K562 (cell line): ENCODE results near the gene PPAN. TPM values are rescaled to one million over a fixed set of nuclear protein-coding genes. Genes with fewer than 3 reads are reported as not detected.

Experiments used
- BCOR ChIP-seq: fragments of 450-650 bp; IDR thresholded peaks from 2 replicates; pipeline ENCODE4 v1.6.1; 2016
- BRCA1 ChIP-seq, 2 experiments: fragments of 450-650 bp in 1 of 2; sonication (generic) in 1 of 2; formaldehyde crosslinking in 1 of 2; IDR thresholded peaks; 2 replicates each; pipeline versions ENCODE4 v1.5.0 to v1.6.1; 2017 to 2020; ENCODE audit warnings: mild to moderate bottlenecking in 1 of 2, missing genetic modification reagents in 1 of 2
- HDAC6 ChIP-seq: IDR thresholded peaks from 2 replicates; pipeline ENCODE4 v1.6.1; 2012; ENCODE audit warnings: low read depth, mild to moderate bottlenecking, control low read depth, inconsistent platforms, low read length, moderate library complexity
- HIVEP1 ChIP-seq: fragments of 250-450 bp; sonication (Bioruptor Pico); IDR thresholded peaks from 2 replicates; pipeline ENCODE4 v1.4.0; 2020; ENCODE audit warnings: mild to moderate bottlenecking
- ILF3 ChIP-seq: fragments of 450-650 bp; IDR thresholded peaks from 2 replicates; pipeline ENCODE4 v1.6.1; 2018; ENCODE audit warnings: antibody characterized with exemption, mild to moderate bottlenecking, moderate library complexity, borderline replicate concordance
- SLC30A9 ChIP-seq: fragments of 250-450 bp; sonication (Bioruptor Pico); IDR thresholded peaks from 2 replicates; pipeline ENCODE4 v1.8.0; 2022; ENCODE audit warnings: mild to moderate bottlenecking, moderate library complexity
- SMAD4 ChIP-seq: fragments of 250-450 bp; sonication (Bioruptor Pico); conservative IDR thresholded peaks from 2 replicates; pipeline ENCODE4 v1.8.0; 2021; ENCODE audit warnings: inconsistent platforms, mild to moderate bottlenecking, moderate library complexity
- SNIP1 ChIP-seq: fragments of 450-650 bp; IDR thresholded peaks from 2 replicates; pipeline ENCODE4 v1.7.1; 2017; ENCODE audit warnings: low read depth, mild to moderate bottlenecking
- WHSC1 ChIP-seq: IDR thresholded peaks from one replicate; pipeline ENCODE4 v1.6.1; 2012; ENCODE audit warnings: low read length, control low read depth, inconsistent platforms
- XRCC4 ChIP-seq: IDR thresholded peaks from one replicate; pipeline ENCODE4 v1.6.1; 2011; ENCODE audit not compliant: insufficient read depth, insufficient read length; ENCODE audit errors: extremely low read depth
- ZBTB7A ChIP-seq: IDR thresholded peaks from 2 replicates; pipeline ENCODE4 v1.6.1; 2011; ENCODE audit warnings: low read depth, mild to moderate bottlenecking, low read length, moderate library complexity, borderline replicate concordance; ENCODE audit not compliant: control insufficient read depth
- ZNF124 ChIP-seq: sonication (generic); formaldehyde crosslinking; IDR thresholded peaks from 2 replicates; pipeline ENCODE4 v1.8.1; 2022; ENCODE audit warnings: missing genetic modification reagents
- ZNF24 ChIP-seq: fragments of 450-650 bp; IDR thresholded peaks from 2 replicates; pipeline ENCODE4 v1.6.1; 2016
- ZNF280A ChIP-seq: fragments of 450-650 bp; IDR thresholded peaks from 2 replicates; pipeline ENCODE4 v1.6.1; 2018; ENCODE audit warnings: mild to moderate bottlenecking, low read depth; ENCODE audit not compliant: partially characterized antibody
- ZNF280B ChIP-seq: fragments of 250-450 bp; sonication (Bioruptor Pico); IDR thresholded peaks from 2 replicates; pipeline ENCODE4 v1.5.1; 2021; ENCODE audit warnings: mild to moderate bottlenecking
- polyA plus RNA-seq, 8 experiments: library from polyadenylated mRNA; depleted of rRNA in 4 of 8; stranded (reverse) in 5 of 8; unstranded in 3 of 8; fragments of >200 nt; fragmentation: Nextera tagmentation in 2 of 8; fragmentation: Illumina TruSeq in 1 of 8; extraction: Ambion mirVana in 2 of 8; extraction: Trizol in 1 of 8; gene quantifications; 2 replicates each; pipeline versions ENCODE4 v1.2.1 to v1.2.3, GENCODE V29; 2011 to 2014; ENCODE audit warnings: inconsistent platforms in 1 of 8, missing spikeins in 1 of 8
- total RNA-seq, 7 experiments: library from RNA; depleted of rRNA in 6 of 7; stranded (reverse); fragments of >200 nt in 6 of 7; fragmentation: Illumina TruSeq in 2 of 7; extraction: Trizol in 2 of 7; gene quantifications; 2 replicates each; pipeline versions ENCODE4 v1.2.1 to v1.2.3, GENCODE V29; 2011 to 2021; ENCODE audit warnings: low replicate concordance in 1 of 7
- TF ChIP-seq, protein P1 (sequence below): fragments of 200-800 bp; sonication (Bioruptor generic); IDR thresholded peaks from 2 replicates; pipeline ENCODE4 v1.6.1; 2017; ENCODE audit warnings: missing genetic modification characterization, missing compliant biosample characterization
- TF ChIP-seq, protein P2 (sequence below): fragments of 450-650 bp; IDR thresholded peaks from 2 replicates; pipeline ENCODE4 v1.7.0; 2016; ENCODE audit warnings: borderline replicate concordance
- TF ChIP-seq, protein P3 (sequence below): fragments of 450-650 bp; IDR thresholded peaks from 2 replicates; pipeline ENCODE4 v1.6.1; 2016; ENCODE audit warnings: mild to moderate bottlenecking

The PPAN gene
- total and polyA plus RNA-seq, 9 of the 15 experiments (the other 6 are each of a cell fraction or from before 2014, with no cell fraction given): 2.2 to 129 (median 59.1) TPM

GRCh38 chr19:10112037-10112761, 6.0 kb downstream of the PPAN start (continued):
- TF ChIP-seq, protein P1, sequence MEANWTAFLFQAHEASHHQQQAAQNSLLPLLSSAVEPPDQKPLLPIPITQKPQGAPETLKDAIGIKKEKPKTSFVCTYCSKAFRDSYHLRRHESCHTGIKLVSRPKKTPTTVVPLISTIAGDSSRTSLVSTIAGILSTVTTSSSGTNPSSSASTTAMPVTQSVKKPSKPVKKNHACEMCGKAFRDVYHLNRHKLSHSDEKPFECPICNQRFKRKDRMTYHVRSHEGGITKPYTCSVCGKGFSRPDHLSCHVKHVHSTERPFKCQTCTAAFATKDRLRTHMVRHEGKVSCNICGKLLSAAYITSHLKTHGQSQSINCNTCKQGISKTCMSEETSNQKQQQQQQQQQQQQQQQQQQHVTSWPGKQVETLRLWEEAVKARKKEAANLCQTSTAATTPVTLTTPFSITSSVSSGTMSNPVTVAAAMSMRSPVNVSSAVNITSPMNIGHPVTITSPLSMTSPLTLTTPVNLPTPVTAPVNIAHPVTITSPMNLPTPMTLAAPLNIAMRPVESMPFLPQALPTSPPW (CRISPR knock-in tag): no peak
- TF ChIP-seq, protein P2, sequence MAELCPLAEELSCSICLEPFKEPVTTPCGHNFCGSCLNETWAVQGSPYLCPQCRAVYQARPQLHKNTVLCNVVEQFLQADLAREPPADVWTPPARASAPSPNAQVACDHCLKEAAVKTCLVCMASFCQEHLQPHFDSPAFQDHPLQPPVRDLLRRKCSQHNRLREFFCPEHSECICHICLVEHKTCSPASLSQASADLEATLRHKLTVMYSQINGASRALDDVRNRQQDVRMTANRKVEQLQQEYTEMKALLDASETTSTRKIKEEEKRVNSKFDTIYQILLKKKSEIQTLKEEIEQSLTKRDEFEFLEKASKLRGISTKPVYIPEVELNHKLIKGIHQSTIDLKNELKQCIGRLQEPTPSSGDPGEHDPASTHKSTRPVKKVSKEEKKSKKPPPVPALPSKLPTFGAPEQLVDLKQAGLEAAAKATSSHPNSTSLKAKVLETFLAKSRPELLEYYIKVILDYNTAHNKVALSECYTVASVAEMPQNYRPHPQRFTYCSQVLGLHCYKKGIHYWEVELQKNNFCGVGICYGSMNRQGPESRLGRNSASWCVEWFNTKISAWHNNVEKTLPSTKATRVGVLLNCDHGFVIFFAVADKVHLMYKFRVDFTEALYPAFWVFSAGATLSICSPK: no peak
- peak; percentile 79; the same call in 1 of the 2 replicates for TF ChIP-seq ILF3
- TF ChIP-seq XRCC4: no peak
- TF ChIP-seq BCOR: no peak
- TF ChIP-seq SMAD4: 0 out of 2 replicates have a peak, but pooled peaks have one; percentile 22
- TF ChIP-seq SLC30A9 (CRISPR knock-in tag): no peak
- TF ChIP-seq SNIP1: no peak
- TF ChIP-seq HDAC6: no peak
- TF ChIP-seq ZNF124 (CRISPR knock-in tag): no peak
- TF ChIP-seq, protein P3, sequence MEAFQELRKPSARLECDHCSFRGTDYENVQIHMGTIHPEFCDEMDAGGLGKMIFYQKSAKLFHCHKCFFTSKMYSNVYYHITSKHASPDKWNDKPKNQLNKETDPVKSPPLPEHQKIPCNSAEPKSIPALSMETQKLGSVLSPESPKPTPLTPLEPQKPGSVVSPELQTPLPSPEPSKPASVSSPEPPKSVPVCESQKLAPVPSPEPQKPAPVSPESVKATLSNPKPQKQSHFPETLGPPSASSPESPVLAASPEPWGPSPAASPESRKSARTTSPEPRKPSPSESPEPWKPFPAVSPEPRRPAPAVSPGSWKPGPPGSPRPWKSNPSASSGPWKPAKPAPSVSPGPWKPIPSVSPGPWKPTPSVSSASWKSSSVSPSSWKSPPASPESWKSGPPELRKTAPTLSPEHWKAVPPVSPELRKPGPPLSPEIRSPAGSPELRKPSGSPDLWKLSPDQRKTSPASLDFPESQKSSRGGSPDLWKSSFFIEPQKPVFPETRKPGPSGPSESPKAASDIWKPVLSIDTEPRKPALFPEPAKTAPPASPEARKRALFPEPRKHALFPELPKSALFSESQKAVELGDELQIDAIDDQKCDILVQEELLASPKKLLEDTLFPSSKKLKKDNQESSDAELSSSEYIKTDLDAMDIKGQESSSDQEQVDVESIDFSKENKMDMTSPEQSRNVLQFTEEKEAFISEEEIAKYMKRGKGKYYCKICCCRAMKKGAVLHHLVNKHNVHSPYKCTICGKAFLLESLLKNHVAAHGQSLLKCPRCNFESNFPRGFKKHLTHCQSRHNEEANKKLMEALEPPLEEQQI: no peak
- TF ChIP-seq WHSC1: no peak
- 0 out of 2 replicates have a peak, but pooled peaks have one; percentile 6 for TF ChIP-seq ZBTB7A
- no peak for TF ChIP-seq HIVEP1 (CRISPR knock-in tag)
- TF ChIP-seq ZNF280B (CRISPR knock-in tag): no peak
- no peak for TF ChIP-seq BRCA1 (IDR thresholded peaks at IDR 0.05)
- TF ChIP-seq BRCA1 (CRISPR knock-in tag; IDR thresholded peaks at IDR 0.05): no peak
- TF ChIP-seq ZNF280A: no peak
- TF ChIP-seq ZNF24: no peak
